SJCRH30 (cell line): ENCODE data around the gene VEZF1. TPM values are rescaled to one million over a fixed set of nuclear protein-coding genes. Genes with fewer than 3 reads are reported as not detected.

Source experiments
- total RNA-seq: library from RNA; depleted of rRNA; stranded (reverse); fragments of >200 nt; shearing (Covaris generic); gene quantifications from 2 replicates; pipeline ENCODE4 v1.2.3, GENCODE V29; 2014; rRNA removed

VEZF1 gene
- total RNA-seq, 1 experiment from 2014 or later: 78.9 TPM

Other genes starting within 250 kb of the VEZF1 start
- not detected in 2 replicates for gene CCDC182, start 243.0 kb downstream of the VEZF1 start, total RNA-seq
- gene MRPS23, start 138.2 kb downstream of the VEZF1 start, total RNA-seq: 28.4 and 36.5 TPM in 2 replicates
- gene CUEDC1, start 32.8 kb downstream of the VEZF1 start, total RNA-seq: 11.6 and 14.4 TPM in 2 replicates
- gene SRSF1, start 19.0 kb upstream of the VEZF1 start, total RNA-seq: 549 and 575 TPM in 2 replicates
- gene DYNLL2, start 95.2 kb upstream of the VEZF1 start, total RNA-seq: 14.4 and 16.0 TPM in 2 replicates
- gene OR4D1, start 160.1 kb upstream of the VEZF1 start, total RNA-seq: not detected in 2 replicates
- 0.08 TPM in 1 of 2 replicates, not detected in the other for gene OR4D2, start 178.7 kb upstream of the VEZF1 start, total RNA-seq
- not detected in 2 replicates for gene EPX, start 204.5 kb upstream of the VEZF1 start, total RNA-seq
- 9.0 and 15.5 TPM in 2 replicates for gene MKS1, start 231.0 kb upstream of the VEZF1 start, total RNA-seq